Activated CD4-positive, alpha-beta T cell treated with anti-CD3 and anti-CD28 coated beads, Interleukin-2, amount 10 ng/mL, durations not matched to agents 7 days and 5 days (primary cell): Measurements from ENCODE around the gene OR51L1. TPM values are rescaled to one million over a fixed set of nuclear protein-coding genes. Genes with fewer than 3 reads are reported as not detected.
"Not testable (repeated sequence)": the region's sequence is repeated elsewhere in the genome, so short reads cannot be mapped to it uniquely, and the experiment has no call there.

ENCODE experiments used
- CTCF ChIA-PET: fragments of 350-600 bp; sonication (Branson Sonifier 250); formaldehyde crosslinking; loops from one replicate; lab custom pipeline; 2021; ENCODE audit warnings: antibody characterized with exemption; lab: Charles Lee
- POLR2A ChIA-PET: fragments of 350-600 bp; sonication (Branson Sonifier 250); formaldehyde crosslinking; loops from one replicate; lab custom pipeline; 2021; ENCODE audit warnings: antibody characterized with exemption; lab: Charles Lee
- DNase-seq: peaks from one replicate; pipeline ENCODE4 v3.0.0-alpha.2; 2020
- H3K27ac Mint-ChIP-seq: one replicate; pipeline ENCODE4 v1.8.0; 2021; ENCODE audit warnings: mild to moderate bottlenecking, moderate library complexity, mixed read lengths
- H3K27me3 Mint-ChIP-seq: one replicate; pipeline ENCODE4 v1.8.0; 2021; ENCODE audit warnings: mixed read lengths
- H3K36me3 Mint-ChIP-seq: one replicate; pipeline ENCODE4 v1.8.0; 2021; ENCODE audit warnings: low read depth, mixed read lengths
- H3K4me1 Mint-ChIP-seq: one replicate; pipeline ENCODE4 v1.8.0; 2021; ENCODE audit warnings: mixed read lengths
- H3K4me3 Mint-ChIP-seq: one replicate; pipeline ENCODE4 v1.8.0; 2021; ENCODE audit warnings: mild to moderate bottlenecking, moderate library complexity, mixed read lengths
- H3K9me3 Mint-ChIP-seq: one replicate; pipeline ENCODE4 v1.8.0; 2021; ENCODE audit warnings: mixed read lengths
- total RNA-seq, 2 experiments: library from RNA; stranded (reverse); gene quantifications; one replicate each; pipeline ENCODE4 v1.2.3, GENCODE V29; 2021

Gene OR51L1, protein sequence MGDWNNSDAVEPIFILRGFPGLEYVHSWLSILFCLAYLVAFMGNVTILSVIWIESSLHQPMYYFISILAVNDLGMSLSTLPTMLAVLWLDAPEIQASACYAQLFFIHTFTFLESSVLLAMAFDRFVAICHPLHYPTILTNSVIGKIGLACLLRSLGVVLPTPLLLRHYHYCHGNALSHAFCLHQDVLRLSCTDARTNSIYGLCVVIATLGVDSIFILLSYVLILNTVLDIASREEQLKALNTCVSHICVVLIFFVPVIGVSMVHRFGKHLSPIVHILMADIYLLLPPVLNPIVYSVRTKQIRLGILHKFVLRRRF
- total RNA-seq: not detected

DNA sequence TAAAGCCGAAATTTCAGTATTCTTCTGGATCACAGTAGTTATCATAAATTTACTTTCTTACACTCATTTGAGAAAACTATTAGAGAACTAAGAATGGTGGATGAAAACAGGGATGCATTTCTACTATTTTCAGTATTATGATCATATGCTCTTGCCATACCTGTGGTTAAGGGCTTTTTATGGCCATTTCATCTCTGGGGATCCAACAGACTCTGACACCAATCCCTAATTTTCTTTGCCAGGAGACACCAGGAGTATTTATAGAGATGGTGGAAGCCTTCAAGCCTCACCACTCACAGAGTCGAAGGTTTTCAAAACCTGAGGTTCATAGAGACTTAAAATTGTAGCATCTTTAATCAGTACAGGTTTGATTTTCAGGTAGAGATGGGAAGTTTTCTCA, at the start of gene OR51L1:
Gene OR51L1 (plus strand): TSS at position 301 of the 400 bp plus-strand sequence. CDS start 4,132 bp downstream, outside the sequence.
- Mint-ChIP-seq H3K4me1 (no peaks in the 10 kb centered on the region), H3K27ac (no peak within 1 kb of the TSS), H3K9me3 (no peaks in the 10 kb centered on the region), H3K27me3 (no peaks in the 10 kb centered on the region), H3K4me3 (no peak within 1 kb of the TSS), H3K36me3 (no peaks in the 10 kb centered on the region)
- POLR2A ChIA-PET: no interaction called here
- no peak for DNase-seq
- CTCF ChIA-PET: no interaction called here

DNA sequence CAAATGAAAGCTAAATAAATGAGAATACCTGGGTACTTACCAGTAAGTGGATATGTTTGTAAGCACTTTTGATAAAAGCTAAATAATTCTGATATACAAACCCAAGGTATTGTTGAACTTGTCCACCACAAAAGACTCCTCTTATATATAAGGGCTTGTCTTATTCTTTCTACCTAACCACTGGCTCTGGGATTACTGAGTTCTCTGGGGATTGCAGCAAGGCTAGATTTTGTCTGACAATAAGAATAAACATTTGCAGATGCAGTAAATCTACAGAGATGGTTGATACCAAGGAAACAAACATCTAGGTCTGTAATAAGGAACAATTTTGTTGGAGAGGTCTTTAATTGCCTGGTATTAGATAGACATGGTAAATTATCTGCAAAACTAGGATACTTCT, 47.1 kb upstream of the OR51L1 start, which contains the start of gene OR51A4:
Gene OR51A4 (minus strand): TSS at position 101 of the 400 bp plus-strand sequence. CDS start 505 bp downstream, outside the sequence.
- H3K9me3 Mint-ChIP-seq: no peaks in the 10 kb centered on the region
- ChIA-PET CTCF (no interaction called here), POLR2A (no interaction called here)

DNA sequence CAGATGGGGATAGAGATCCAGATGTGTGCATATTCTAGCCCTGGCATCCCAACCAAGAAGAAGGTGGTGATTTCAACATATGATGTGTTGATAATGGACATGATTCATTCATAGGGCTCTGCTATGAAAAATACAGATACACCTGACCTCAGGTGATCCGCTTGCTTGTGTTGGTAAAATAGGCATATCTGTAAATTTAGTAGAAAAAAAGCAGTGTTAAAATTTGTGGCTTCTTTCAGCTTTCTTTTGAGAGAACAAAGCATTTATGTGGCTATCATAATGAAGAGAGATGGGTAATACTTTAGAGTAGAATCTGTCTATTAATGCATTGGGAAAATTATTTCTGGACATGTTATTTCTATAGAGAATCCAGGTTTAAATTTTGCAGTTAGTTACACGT, 39.0 kb upstream of the OR51L1 start, which contains the start of gene OR51A2:
Gene OR51A2 (minus strand): TSS at position 101 of the 400 bp plus-strand sequence. CDS start 0 bp downstream, at position 101.
- H3K9me3 Mint-ChIP-seq, H3K36me3 Mint-ChIP-seq, DNase-seq, CTCF ChIA-PET, H3K4me1 Mint-ChIP-seq, H3K4me3 Mint-ChIP-seq, POLR2A ChIA-PET, H3K27ac Mint-ChIP-seq, H3K27me3 Mint-ChIP-seq: not testable (repeated sequence)

More for the DNA sequence above, 47.1 kb upstream of the OR51L1 start, which contains the start of gene OR51A4:
- Mint-ChIP-seq H3K36me3 (no peaks in the 10 kb centered on the region), H3K4me3 (no peak within 1 kb of the TSS), H3K27me3 (no peaks in the 10 kb centered on the region), H3K27ac (no peak within 1 kb of the TSS), H3K4me1 (no peaks in the 10 kb centered on the region)
- DNase-seq: no peak

DNA sequence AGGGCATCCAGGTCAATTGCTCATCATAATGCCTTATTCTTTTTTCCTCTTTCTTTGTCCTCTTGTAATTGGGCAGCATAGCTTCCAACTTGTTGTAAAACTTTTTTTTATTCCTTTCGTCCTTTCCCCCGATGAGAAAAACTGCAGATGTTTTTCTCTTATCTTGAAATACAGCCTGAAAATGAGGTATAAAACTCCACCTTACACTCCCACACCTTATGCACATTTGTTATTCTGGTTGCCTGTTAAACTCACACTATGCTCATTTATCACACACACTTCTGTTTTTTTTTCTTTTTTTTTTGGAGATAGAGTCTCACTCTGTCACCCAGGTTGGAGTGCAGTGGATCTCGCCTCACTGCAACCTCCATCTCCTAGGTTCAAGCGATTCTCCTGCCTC, 37.3 kb upstream of the OR51L1 start:
- Mint-ChIP-seq H3K9me3 (no peaks in the 10 kb centered on the region), H3K27me3 (no peaks in the 10 kb centered on the region)

DNA sequence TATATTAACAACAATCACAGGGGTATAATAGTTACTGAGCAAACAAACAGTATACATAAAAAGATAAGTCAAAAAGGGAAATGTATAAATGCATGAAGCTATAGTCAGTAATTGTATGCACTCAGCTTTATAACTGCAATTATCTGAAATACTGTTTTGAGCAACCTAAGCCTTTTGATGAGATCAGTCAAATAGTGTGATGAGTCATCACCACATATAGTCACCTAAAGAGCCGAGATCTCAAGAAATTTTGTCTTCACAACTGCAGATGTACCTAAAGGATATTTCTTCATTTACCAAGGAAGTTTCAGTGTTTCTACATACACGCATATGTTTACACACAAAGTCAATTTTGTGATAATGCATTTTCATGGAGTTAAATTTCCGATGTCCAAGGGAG, 33.8 kb upstream of the OR51L1 start:
- Mint-ChIP-seq H3K27me3 (no peaks in the 10 kb centered on the region), H3K4me1 (no peaks in the 10 kb centered on the region), H3K4me3 (no peak overlapping the region), H3K36me3 (no peaks in the 10 kb centered on the region), H3K27ac (no peak overlapping the region), H3K9me3 (no peaks in the 10 kb centered on the region)
- no peak for DNase-seq
- ChIA-PET POLR2A (no interaction called here), CTCF (no interaction called here)

More for the DNA sequence above, 37.3 kb upstream of the OR51L1 start:
- Mint-ChIP-seq H3K27ac (no peak overlapping the region), H3K36me3 (no peaks in the 10 kb centered on the region), H3K4me1 (no peaks in the 10 kb centered on the region), H3K4me3 (no peak overlapping the region)
- DNase-seq: no peak
- CTCF ChIA-PET: no interaction called here
- POLR2A ChIA-PET: no interaction called here

DNA sequence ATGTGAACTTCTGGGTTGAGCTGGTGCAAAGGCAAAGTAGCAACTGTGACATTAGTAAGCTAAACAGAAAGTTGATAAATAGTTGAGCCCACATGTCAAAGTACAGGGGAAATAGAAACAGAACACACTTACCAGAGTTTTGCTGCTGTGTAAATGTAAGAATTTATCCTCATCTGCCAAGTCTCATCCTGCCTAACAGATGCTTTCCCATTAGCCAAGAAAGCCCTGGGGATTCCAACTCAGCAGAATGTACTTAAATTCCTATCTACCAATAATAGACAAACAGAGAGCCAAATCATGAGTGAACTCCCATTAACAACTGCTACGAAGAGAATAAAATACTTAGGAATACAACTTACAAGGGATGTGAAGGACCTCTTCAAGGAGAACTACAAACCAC, 31.8 kb upstream of the OR51L1 start:
- H3K9me3 Mint-ChIP-seq: no peaks in the 10 kb centered on the region

DNA sequence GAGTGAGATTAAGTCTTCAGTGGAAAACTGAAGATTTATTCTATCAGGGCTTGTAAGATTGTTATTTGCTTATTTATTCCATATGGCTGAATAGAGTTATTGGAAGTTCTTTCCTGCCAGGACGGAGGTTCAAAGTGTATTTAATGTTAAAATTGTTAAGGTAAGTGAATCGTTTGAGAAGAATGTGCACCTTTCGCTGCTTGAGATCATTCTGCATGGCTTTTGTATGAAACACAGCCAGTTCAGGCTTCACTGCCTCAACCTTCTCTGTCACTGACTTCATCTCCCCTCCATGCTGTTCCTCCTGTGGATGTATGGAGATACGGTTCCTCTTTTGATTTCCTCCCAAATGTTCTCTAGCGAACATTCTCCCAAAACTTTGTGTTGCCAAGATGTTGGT, 19.2 kb upstream of the OR51L1 start:
- H3K27ac Mint-ChIP-seq: no peak overlapping the region
- POLR2A ChIA-PET: no interaction called here
- H3K27me3 Mint-ChIP-seq: no peaks in the 10 kb centered on the region
- H3K9me3 Mint-ChIP-seq: no peaks in the 10 kb centered on the region
- no peaks in the 10 kb centered on the region for H3K36me3 Mint-ChIP-seq
- H3K4me3 Mint-ChIP-seq: no peak overlapping the region
- CTCF ChIA-PET: no interaction called here
- no peaks in the 10 kb centered on the region for H3K4me1 Mint-ChIP-seq
- no peak for DNase-seq

More for the DNA sequence above, 31.8 kb upstream of the OR51L1 start:
- Mint-ChIP-seq H3K4me1 (no peaks in the 10 kb centered on the region), H3K27me3 (no peaks in the 10 kb centered on the region), H3K4me3 (no peak overlapping the region), H3K27ac (no peak overlapping the region), H3K36me3 (no peaks in the 10 kb centered on the region)
- CTCF ChIA-PET: no interaction called here
- DNase-seq: no peak
- POLR2A ChIA-PET: no interaction called here

DNA sequence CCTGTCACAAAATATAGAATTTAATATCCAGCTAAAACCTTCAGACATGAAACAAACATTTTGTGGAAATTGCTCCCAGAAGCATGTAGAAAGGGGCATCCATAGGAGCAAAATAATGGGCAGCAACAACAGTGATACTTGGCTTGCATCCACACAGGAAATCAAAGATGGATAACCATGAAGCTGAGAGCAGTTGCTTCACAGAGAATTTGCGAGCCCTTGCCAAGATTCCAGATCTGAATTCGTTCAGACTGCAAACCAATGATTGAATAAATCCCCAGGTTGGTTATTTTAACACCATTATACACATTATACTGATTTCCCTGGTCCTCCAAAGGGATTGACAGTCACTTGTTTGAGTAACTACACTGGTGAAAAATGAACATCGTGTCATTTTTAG, 15.6 kb upstream of the OR51L1 start:
- CTCF ChIA-PET: no interaction called here
- Mint-ChIP-seq H3K27me3 (no peaks in the 10 kb centered on the region), H3K4me3 (no peak overlapping the region), H3K4me1 (no peaks in the 10 kb centered on the region), H3K9me3 (no peaks in the 10 kb centered on the region), H3K27ac (no peak overlapping the region), H3K36me3 (no peaks in the 10 kb centered on the region)
- no peak for DNase-seq
- POLR2A ChIA-PET: no interaction called here

DNA sequence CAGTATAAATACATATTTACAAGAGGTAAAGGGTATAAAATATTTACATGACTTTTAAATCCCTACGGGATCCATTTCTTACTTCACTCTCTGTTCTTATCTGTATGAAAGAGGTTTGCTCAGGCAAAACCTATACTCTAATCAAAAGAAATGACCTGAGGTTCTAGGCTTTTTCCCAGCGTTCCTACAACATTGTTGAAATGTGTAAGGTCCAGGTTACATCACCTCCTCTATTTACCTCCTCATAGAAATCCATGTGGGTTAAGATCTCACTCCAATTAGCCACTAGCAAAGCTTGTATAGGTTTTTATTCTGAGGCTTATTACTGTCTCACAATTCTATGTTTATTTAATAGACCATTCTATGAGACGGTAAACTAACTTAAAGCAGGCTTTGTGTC, 12.0 kb upstream of the OR51L1 start:
- H3K27me3 Mint-ChIP-seq: no peaks in the 10 kb centered on the region
- H3K27ac Mint-ChIP-seq: no peak overlapping the region
- no peaks in the 10 kb centered on the region for H3K4me1 Mint-ChIP-seq
- H3K4me3 Mint-ChIP-seq: no peak overlapping the region
- H3K9me3 Mint-ChIP-seq: no peaks in the 10 kb centered on the region
- CTCF ChIA-PET: no interaction called here
- DNase-seq: no peak
- POLR2A ChIA-PET: no interaction called here
- H3K36me3 Mint-ChIP-seq: no peaks in the 10 kb centered on the region

DNA sequence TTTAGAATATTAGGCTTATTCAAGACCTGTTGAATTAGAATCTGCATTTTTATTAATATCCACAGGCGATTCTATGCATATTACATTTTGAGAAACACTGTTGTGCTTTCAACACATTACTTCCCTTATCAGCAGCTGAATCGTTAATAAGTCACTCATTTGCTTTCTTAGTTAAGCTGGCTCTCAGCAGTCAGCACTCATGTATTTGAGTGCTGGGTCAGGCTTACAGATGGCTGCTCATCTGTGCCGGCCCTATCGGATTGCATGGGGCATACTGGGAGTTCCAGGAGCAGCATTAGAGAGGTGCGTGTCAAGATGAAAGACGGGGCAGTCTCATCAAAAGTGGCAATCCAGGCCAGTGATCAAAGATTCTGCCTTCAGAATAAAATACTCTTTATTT, 10.8 kb upstream of the OR51L1 start:
- Mint-ChIP-seq H3K9me3 (no peaks in the 10 kb centered on the region), H3K4me3 (no peak overlapping the region), H3K36me3 (no peaks in the 10 kb centered on the region), H3K4me1 (no peaks in the 10 kb centered on the region), H3K27me3 (no peaks in the 10 kb centered on the region), H3K27ac (no peak overlapping the region)
- POLR2A ChIA-PET: no interaction called here
- no peak for DNase-seq
- CTCF ChIA-PET: no interaction called here

DNA sequence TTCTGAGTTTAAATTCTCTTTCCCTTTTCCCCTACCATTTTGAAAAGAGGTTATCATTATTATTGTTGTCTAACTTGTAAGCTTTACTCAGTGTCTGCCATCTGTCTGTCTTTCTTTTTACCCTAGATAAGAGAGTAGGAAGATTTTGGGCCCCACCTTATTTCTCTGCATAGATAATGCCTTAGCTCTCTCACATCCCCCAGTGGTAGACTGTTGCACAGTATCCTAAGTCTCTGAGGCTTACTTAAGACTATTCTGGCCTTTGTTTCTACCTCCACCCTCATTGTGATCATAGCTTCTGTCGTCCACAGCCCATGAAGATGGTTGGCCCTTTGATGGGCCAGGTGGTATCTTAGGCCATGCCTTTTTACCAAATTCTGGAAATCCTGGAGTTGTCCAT, 3.6 kb upstream of the OR51L1 start:
- Mint-ChIP-seq H3K27ac (no peak overlapping the region), H3K27me3 (no peaks in the 10 kb centered on the region), H3K36me3 (no peaks in the 10 kb centered on the region), H3K9me3 (no peaks in the 10 kb centered on the region), H3K4me3 (no peak overlapping the region), H3K4me1 (no peaks in the 10 kb centered on the region)
- ChIA-PET CTCF (interaction anchor here (0.6 kb wide), 1 partner anchor 37 kb away, joined by 3 read pairs; no protein-coding TSS in a partner anchor), POLR2A (no interaction called here)
- no peak for DNase-seq

DNA sequence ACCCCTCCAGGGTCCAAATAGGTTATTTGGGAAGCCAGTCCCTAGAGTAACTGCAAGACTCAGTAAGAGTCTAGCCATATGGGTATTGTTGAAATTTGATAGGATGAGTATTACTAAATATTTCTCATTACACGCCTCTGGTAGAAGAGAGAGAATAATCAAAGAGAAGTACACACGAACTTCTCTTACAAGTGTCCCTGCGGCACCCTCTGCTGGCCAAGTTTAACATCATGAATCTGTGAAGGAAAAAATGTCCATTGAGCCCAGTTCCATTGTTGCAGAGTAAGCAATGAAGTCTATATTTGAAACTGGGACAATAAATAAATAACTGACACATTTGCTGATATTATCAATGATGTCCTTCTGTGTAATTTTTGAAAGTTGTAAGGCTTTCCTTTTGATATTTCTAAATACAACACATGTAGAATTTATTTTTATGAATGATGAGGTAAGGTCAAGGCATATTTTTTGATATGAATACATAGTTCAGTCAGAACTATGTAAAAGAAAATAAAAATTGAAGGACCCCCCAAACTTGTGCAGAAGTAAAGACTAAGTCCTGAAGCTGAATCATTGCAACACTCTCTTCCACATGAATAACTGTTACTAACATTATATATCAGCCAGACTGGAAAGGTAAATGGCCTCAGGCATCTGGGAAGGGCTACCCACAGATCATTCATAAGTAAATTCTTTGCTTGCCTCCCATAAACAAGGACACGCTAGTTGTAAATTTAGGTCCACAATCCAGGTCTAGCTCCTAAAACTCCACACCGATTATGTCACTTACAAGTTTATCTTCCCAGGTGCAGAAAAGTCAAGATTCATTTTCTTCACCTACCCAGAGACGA, 10.0 kb downstream of the OR51L1 start:
- Mint-ChIP-seq H3K27me3 (peaks cover 2% of the 10 kb centered on the region), H3K9me3 (no peaks in the 10 kb centered on the region), H3K36me3 (no peaks in the 10 kb centered on the region), H3K4me1 (no peaks in the 10 kb centered on the region), H3K4me3 (no peak overlapping the region), H3K27ac (no peak overlapping the region)
- ChIA-PET CTCF (no interaction called here), POLR2A (no interaction called here)
- peak; percentile 41 for DNase-seq

DNA sequence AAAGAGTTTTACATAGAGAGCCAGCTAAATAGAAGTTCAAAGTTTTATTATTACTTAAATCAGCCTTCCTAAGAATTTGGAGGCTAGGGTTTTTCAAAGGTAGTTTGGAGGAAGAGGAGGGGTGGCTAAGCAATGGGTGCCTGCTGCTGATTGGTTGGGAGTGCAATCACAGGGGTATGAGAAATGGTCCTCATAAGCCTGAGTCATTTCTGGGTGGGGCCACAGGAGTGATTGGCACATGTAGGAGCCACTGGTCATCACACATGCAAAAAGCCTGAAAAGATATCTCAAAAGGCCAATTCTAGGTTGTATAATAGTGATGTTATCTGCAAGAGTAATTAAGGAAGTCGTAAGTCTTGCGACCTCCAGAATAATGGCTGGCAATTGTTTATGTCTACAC, 12.9 kb downstream of the OR51L1 start:
- Mint-ChIP-seq H3K9me3 (no peaks in the 10 kb centered on the region), H3K27ac (no peak overlapping the region), H3K27me3 (peaks cover 2% of the 10 kb centered on the region), H3K36me3 (no peaks in the 10 kb centered on the region), H3K4me1 (no peaks in the 10 kb centered on the region), H3K4me3 (no peak overlapping the region)
- POLR2A ChIA-PET: no interaction called here
- DNase-seq: no peak
- CTCF ChIA-PET: no interaction called here
